HEK293 (cell line): ENCODE measurements around the gene STK11.
A peak's percentile ranks its signal among the peaks of the same experiment; 100 is the strongest.

Experiments used
- CTCF ChIA-PET: fragments of 350-600 bp; formaldehyde crosslinking; extraction: SDS; loops from one replicate; lab custom pipeline; 2021; ENCODE audit warnings: antibody characterized with exemption; lab: Yijun Ruan, JAX
- POLR2A ChIA-PET: fragments of 300-600 bp; formaldehyde crosslinking; extraction: SDS; loops from one replicate; lab custom pipeline; 2020; ENCODE audit warnings: antibody characterized with exemption, inconsistent platforms; lab: Yijun Ruan, JAX
- H3K27ac ChIP-seq: fragments of 200-500 bp; sonication (Bioruptor generic); 2 replicates; pipeline ENCODE4 v1.5.1; 2014; ENCODE audit warnings: low read depth, low read length, control low read depth, inconsistent platforms; ENCODE audit errors: extremely low read depth
- H3K36me3 ChIP-seq, 2 experiments: fragments of 200-500 bp in 1 of 2; sonication (Bioruptor generic) in 1 of 2; 1 replicate in 1 of 2; 2 replicates in 1 of 2; pipeline ENCODE4 v1.5.1; 2014 to 2017; ENCODE audit warnings: inconsistent platforms in 2 of 2, low read length in 2 of 2; ENCODE audit not compliant: control insufficient read depth in 2 of 2, insufficient read depth in 1 of 2
- H3K4me1 ChIP-seq: fragments of 200-500 bp; sonication (Bioruptor generic); 2 replicates; pipeline ENCODE4 v1.5.1; 2014; ENCODE audit warnings: mild to moderate bottlenecking, low read length, inconsistent platforms; ENCODE audit not compliant: control insufficient read depth, insufficient read depth
- H3K4me3 ChIP-seq: 2 replicates; pipeline ENCODE4 v1.5.1; 2011; ENCODE audit warnings: low read depth, mild to moderate bottlenecking, control low read depth, low read length, moderate library complexity
- H3K9me3 ChIP-seq: fragments of 200-500 bp; sonication (Bioruptor generic); 2 replicates; pipeline ENCODE4 v1.5.1; 2014; ENCODE audit warnings: low read depth, low read length, inconsistent platforms; ENCODE audit not compliant: control insufficient read depth, insufficient read depth
- BCL11B ChIP-seq: fragments of 450-650 bp; formaldehyde crosslinking; IDR thresholded peaks from 2 replicates; pipeline ENCODE4 v1.5.1; 2016; ENCODE audit warnings: low read depth, missing biosample characterization, missing genetic modification characterization
- GLIS1 ChIP-seq: fragments of 450-650 bp; formaldehyde crosslinking; IDR thresholded peaks from 2 replicates; pipeline ENCODE4 v1.5.1; 2016; ENCODE audit warnings: missing biosample characterization, missing genetic modification characterization
- HIC1 ChIP-seq: fragments of 450-650 bp; formaldehyde crosslinking; IDR thresholded peaks from 2 replicates; pipeline ENCODE4 v1.5.1; 2016; ENCODE audit warnings: missing biosample characterization, missing genetic modification characterization
- PRDM4 ChIP-seq: fragments of 450-650 bp; formaldehyde crosslinking; IDR thresholded peaks from 2 replicates; pipeline ENCODE4 v1.5.1; 2017; ENCODE audit warnings: missing biosample characterization, missing genetic modification characterization
- TSHZ1 ChIP-seq: fragments of 450-650 bp; formaldehyde crosslinking; IDR thresholded peaks from 2 replicates; pipeline ENCODE4 v1.5.1; 2016; ENCODE audit warnings: missing biosample characterization, missing genetic modification characterization, borderline replicate concordance
- ZBTB48 ChIP-seq: fragments of 450-650 bp; formaldehyde crosslinking; IDR thresholded peaks from 2 replicates; pipeline ENCODE4 v1.5.1; 2016; ENCODE audit warnings: missing biosample characterization, missing genetic modification characterization
- ZBTB6 ChIP-seq: fragments of 450-650 bp; formaldehyde crosslinking; IDR thresholded peaks from 2 replicates; pipeline ENCODE4 v1.5.1; 2017; ENCODE audit warnings: missing biosample characterization, missing genetic modification characterization
- ZBTB8A ChIP-seq: fragments of 450-650 bp; formaldehyde crosslinking; IDR thresholded peaks from 2 replicates; pipeline ENCODE4 v1.5.1; 2016; ENCODE audit warnings: missing biosample characterization, missing genetic modification characterization
- ZFP37 ChIP-seq: fragments of 450-650 bp; formaldehyde crosslinking; IDR thresholded peaks from 2 replicates; pipeline ENCODE4 v1.5.1; 2016; ENCODE audit warnings: missing biosample characterization, missing genetic modification characterization
- ZNF221 ChIP-seq: fragments of 450-650 bp; formaldehyde crosslinking; IDR thresholded peaks from 2 replicates; pipeline ENCODE4 v1.5.1; 2017; ENCODE audit warnings: missing biosample characterization, missing genetic modification characterization, borderline replicate concordance
- ZNF596 ChIP-seq: fragments of 450-650 bp; IDR thresholded peaks from 2 replicates; pipeline ENCODE4 v1.5.0; 2018; ENCODE audit warnings: missing biosample characterization, mild to moderate bottlenecking, missing genetic modification characterization, moderate library complexity
- ZNF747 ChIP-seq: fragments of 450-650 bp; formaldehyde crosslinking; IDR thresholded peaks from 2 replicates; pipeline ENCODE4 v1.5.1; 2016; ENCODE audit warnings: missing biosample characterization, missing genetic modification characterization
- ZNF837 ChIP-seq: fragments of 450-650 bp; formaldehyde crosslinking; IDR thresholded peaks from 2 replicates; pipeline ENCODE4 v1.5.1; 2016; ENCODE audit warnings: missing biosample characterization, missing genetic modification characterization
- ZSCAN18 ChIP-seq: fragments of 450-650 bp; formaldehyde crosslinking; IDR thresholded peaks from 2 replicates; pipeline ENCODE4 v1.5.1; 2016; ENCODE audit warnings: missing biosample characterization, missing genetic modification characterization
- ZSCAN5A ChIP-seq: fragments of 450-650 bp; formaldehyde crosslinking; IDR thresholded peaks from 2 replicates; pipeline ENCODE4 v1.5.1; 2016; ENCODE audit warnings: missing biosample characterization, missing genetic modification characterization

The STK11 gene

GRCh38 chr19:1274081-1274851, 68.7 kb downstream of the STK11 start:
- no peaks in the 10 kb centered on the region for H3K9me3 ChIP-seq
- peaks cover 4 to 79% of the 10 kb centered on the region in 2 experiments; a peak in 2 of 3 replicates for H3K36me3 ChIP-seq
- H3K27ac ChIP-seq, result peak overlapping the region; percentile 98
- no peak; the same call in 1 of the 2 replicates for TF ChIP-seq ZNF837 (tag by site-specific recombination)
- peak; percentile 54 for TF ChIP-seq ZBTB8A (tag by site-specific recombination)
- peak; percentile 59 for TF ChIP-seq HIC1 (tag by site-specific recombination)
- TF ChIP-seq BCL11B (tag by site-specific recombination), result peak; percentile 87
- no peak for TF ChIP-seq ZFP37
- no peak for TF ChIP-seq TSHZ1
- TF ChIP-seq ZNF596, result no peak
- peak; percentile 8; the same call in 1 of the 2 replicates for TF ChIP-seq PRDM4 (tag by site-specific recombination)
- TF ChIP-seq ZBTB6, result peak; percentile 36; the same call in 1 of the 2 replicates
- 0 out of 2 replicates have a peak, but pooled peaks have one; percentile 5 for TF ChIP-seq GLIS1 (tag by site-specific recombination)
- no peak for TF ChIP-seq ZSCAN5A (tag by site-specific recombination)
- ChIA-PET CTCF (interaction anchor here (0.6 to 2.8 kb wide), 3 partner anchors 30 to 550 kb away, joined by 3 to 23 read pairs (median 4); no protein-coding TSS in a partner anchor), POLR2A (interaction anchor here (0.7 to 3.4 kb wide), 6 partner anchors 9 to 81 kb away, joined by 3 to 28 read pairs (median 9); a partner anchor contains a TSS)
- peak overlapping the region; percentile 44 for H3K4me3 ChIP-seq
- peaks cover 16% of the 10 kb centered on the region for H3K4me1 ChIP-seq

GRCh38 chr19:1274852-1275259, 69.3 kb downstream of the STK11 start:
- Histone ChIP-seq H3K36me3 (peaks cover 4 to 83% of the 10 kb centered on the region in 2 experiments; a peak in 2 of 3 replicates), H3K9me3 (no peaks in the 10 kb centered on the region), H3K27ac (peak overlapping the region; percentile 98), H3K4me3 (peak overlapping the region; percentile 44), H3K4me1 (peaks cover 16% of the 10 kb centered on the region)
- POLR2A ChIA-PET, result interaction anchor here (0.6 to 3.4 kb wide), 15 partner anchors 9 to 123 kb away, joined by 3 to 28 read pairs (median 4); partner anchors contain the start of genes ATP5F1D and NDUFS7
- CTCF ChIA-PET, result interaction anchor here (0.8 to 1.0 kb wide), 2 partner anchors 8 to 31 kb away, joined by 4 to 5 read pairs; no protein-coding TSS in a partner anchor
- TF ChIP-seq ZNF747 (no peak), ZBTB48 (tag by site-specific recombination) (no peak; the same call in 1 of the 2 replicates), PRDM4 (tag by site-specific recombination) (peak; percentile 14; the same call in 1 of the 2 replicates), ZSCAN18 (tag by site-specific recombination) (no peak), ZNF221 (tag by site-specific recombination) (no peak)
